HG03103 (cell line): ENCODE measurements around the gene TOM1L2.
"Not testable (repeated sequence)": the region's sequence is repeated elsewhere in the genome, so short reads cannot be mapped to it uniquely, and the experiment has no call there.

Experiments
- ATAC-seq: cut with Tn5 transposase; IDR thresholded peaks from one replicate; pipeline ENCODE4 v1.9.1; 2021; ENCODE audit warnings: low read depth; ENCODE audit not compliant: unreplicated experiment

Gene TOM1L2

GRCh38 chr17:17995887-17996286 lies 23.7 kb upstream of the TOM1L2 start:
- ATAC-seq = not testable (repeated sequence)

DNA sequence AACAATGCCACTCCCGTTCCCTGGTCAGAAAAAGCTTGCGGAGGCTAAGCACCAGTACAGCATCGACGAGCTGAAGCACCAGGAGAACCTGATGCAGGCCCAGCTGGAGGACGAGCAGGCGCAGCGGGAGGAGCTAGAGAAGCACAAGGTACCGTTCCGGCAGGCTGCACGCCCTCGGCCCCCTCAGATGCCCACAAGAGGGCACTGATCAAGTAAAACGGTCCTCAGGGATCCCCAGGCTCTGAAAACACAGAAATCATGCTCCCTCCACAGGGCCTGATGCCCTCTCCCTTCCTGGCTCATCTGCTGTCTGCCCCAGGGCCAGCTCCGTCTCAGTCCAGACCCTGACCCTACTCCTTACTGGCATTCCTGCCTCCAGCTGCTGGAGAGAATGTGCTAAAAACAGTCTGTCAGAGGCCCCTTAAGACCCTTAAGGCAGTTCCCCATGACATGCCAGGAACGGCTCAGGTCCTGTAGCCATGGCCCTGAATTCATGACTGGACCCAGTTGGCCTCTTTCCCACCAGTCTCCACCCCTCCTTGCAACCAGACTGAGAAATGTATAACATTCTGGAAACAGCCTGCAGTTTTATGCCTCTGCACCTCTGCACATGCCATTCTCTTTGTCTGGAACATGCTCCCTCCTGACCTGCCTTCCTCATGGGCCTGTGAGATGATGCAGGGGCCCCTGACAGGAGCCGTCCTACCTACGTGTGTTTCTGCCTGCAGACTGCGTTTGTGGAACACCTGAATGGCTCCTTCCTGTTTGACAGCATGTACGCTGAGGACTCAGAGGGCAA lies 22.3 kb upstream of the TOM1L2 start:
- no peak for ATAC-seq

GRCh38 chr17:17993852-17994251 lies 21.7 kb upstream of the TOM1L2 start:
- ATAC-seq = no peak

DNA sequence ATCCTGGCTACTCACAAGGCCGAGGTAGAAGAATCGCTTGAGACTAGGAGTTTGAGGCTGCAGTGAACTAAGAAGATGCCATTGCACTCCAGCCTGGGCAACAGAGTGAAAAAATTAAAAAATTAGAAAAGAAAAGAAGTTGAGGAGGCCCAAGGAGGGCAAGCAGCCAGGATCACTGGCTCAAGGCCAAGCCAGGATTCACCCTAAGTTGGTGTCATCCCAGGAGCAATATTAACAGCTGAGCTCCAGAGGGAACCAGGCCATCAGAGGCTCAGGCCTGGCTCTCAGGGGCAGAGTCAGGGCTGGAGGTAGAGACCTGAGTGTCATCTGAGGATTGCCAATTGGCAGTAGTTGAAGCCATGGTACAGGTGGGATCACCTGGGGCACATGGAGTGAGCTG lies 21.2 kb upstream of the TOM1L2 start:
- ATAC-seq = no peak

DNA sequence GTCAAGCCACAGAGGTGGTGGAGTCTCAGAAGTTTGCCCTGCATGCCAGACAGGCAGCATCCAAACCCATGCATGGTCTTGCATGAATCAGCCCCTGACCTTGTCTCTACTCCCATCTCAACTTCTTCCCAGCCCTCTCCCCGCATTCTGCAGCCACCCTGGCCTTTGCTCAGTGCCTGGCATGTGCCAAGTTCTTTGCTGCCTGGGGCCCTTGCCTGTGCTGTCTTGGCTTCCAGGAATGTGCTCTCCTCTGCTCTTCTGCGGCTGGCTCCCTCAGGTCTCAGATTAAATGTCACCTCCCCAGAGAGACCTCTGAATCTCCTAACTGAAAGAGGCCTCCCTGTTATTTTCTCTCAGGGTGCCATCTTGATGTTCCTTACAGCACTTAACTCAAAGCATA lies 18.1 kb upstream of the TOM1L2 start:
- no peak for ATAC-seq

GRCh38 chr17:17989618-17990017 lies 17.4 kb upstream of the TOM1L2 start:
- ATAC-seq = no peak

- no peak for ATAC-seq
These were observed 16.9 kb upstream of the TOM1L2 start for GRCh38 chr17:17989081-17989480.

GRCh38 chr17:17988427-17988945 lies 16.3 kb upstream of the TOM1L2 start:
- no peak for ATAC-seq

DNA sequence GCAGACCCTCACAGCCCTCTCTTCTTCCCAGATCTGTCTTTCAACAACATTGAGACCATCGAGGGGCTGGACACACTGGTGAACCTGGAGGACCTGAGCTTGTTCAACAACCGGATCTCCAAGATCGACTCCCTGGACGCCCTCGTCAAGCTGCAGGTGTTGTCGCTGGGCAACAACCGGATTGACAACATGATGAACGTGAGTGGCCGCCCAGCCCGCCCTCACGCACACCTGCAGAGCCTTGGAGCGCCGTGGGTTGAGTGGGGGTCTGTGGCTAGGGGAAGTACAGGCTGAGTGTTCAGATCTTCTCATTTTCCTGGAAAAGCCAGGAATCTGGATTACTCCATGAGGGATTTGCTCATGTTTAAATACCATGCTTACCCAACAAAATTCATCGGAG lies 15.7 kb upstream of the TOM1L2 start:
- ATAC-seq = no peak

DNA sequence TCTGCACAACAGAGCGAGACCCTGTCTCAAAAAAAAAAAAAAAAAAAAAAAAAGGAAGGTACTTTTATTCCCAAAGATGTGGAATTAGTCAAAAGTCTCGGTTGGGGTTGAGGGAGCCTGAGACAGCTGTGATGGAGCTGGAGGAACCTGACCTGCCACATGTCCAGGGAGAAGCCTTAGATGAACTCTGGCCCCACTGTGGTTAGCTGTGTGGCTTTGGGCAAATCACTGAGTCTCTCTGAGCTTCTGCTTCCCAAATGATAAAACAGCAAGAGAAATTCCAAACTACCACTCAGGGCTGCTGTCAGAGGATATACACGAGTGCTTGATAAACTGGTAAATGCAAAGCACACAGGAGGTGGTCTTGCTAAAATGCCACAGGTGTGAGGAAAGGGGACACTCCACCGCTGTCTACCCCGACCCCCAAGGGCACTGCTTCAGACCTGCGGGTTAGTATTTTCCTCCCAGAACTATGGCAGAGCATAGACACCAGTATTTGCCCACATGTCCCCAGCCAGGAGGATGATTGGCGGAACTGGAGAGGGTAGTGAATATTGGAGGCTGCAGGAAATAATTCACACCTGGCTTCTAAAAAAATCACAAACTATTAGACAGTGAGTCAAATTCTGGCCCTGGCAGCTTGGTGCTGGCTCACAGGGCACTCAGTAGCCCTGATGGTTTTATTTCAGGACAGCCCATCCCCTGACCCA lies 15.1 kb upstream of the TOM1L2 start:
- no peak for ATAC-seq

GRCh38 chr17:17985555-17985954 lies 13.4 kb upstream of the TOM1L2 start:
- no peak for ATAC-seq

GRCh38 chr17:17985153-17985552 lies 13.0 kb upstream of the TOM1L2 start:
- ATAC-seq = no peak

DNA sequence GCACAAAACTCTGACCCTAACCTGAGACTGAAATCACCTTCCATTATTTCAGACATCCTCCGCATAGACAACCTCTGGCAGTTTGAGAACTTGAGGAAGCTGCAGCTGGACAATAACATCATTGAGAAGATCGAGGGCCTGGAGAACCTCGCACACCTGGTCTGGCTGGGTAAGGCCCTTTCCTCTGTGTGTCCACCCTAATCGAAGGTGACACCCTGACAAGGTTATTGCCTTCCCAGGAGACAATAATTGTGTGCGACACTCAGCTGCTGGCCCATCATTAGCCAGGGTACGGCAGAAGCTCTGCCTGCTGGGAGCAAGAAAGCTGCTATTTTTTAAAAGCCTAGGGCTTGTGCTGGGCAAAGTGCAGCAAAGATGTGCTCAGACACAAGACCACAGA lies 11.6 kb upstream of the TOM1L2 start:
- no peak for ATAC-seq

DNA sequence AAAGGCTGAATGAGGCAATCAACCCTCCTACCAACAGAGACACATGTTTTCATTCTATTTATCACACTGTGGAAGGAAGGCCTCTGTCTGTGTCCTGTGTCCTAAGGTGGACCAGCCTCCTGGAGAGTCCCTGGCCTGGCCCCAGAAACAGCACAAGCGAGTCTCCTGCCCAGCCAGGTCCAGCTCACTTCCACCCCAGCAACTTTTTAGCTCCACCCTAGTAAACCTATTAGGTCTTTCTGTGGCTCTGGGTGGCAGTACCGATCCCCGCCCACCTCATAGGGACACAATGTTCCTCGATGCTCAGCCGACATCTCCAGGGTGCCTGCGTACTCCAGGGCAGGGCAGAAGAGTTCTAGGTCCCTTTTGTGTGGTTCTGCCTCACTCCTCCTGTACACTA lies 11.2 kb upstream of the TOM1L2 start:
- ATAC-seq = no peak

GRCh38 chr17:17982801-17983200 lies 10.6 kb upstream of the TOM1L2 start:
- no peak for ATAC-seq

DNA sequence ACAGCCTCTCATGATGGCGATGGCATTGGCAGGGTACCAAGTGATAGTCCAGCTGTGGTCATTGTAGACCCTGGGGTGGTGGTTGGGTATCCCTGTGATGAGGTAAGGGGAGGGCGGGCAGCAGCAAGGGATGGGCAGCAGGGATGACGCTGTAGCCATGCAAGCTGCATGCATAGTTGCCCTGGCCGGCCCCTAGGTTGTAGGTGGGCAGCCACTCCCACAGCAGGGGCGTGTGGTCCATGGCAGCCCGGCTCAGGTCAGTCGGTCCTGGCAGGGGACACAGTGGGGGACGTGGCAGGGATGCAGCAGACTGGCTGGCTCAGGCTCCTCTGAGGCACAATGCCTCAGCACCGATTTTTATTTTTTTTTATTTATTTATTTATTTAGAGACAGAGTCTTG lies 9.1 kb upstream of the TOM1L2 start:
- ATAC-seq = no peak

DNA sequence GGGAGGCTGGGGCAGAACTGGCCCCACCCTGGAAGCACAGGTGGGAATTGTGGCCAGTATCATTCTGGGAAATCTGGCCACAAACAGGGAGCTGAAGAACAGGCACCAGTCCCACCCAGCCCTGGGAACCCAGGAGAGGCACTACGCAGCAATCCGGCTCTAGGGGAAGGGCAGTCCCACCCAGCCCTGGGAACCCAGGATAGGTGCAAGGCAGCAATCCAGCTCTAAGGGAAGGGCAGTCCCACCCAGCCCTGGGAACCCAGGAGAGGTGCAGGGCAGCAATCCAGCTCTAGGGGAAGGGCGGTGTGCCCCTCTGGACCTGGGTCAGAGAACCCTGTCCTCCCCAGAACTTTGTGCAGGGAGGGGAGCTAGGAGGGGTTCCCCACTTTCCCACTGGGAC lies 7.6 kb upstream of the TOM1L2 start:
- ATAC-seq = no peak

DNA sequence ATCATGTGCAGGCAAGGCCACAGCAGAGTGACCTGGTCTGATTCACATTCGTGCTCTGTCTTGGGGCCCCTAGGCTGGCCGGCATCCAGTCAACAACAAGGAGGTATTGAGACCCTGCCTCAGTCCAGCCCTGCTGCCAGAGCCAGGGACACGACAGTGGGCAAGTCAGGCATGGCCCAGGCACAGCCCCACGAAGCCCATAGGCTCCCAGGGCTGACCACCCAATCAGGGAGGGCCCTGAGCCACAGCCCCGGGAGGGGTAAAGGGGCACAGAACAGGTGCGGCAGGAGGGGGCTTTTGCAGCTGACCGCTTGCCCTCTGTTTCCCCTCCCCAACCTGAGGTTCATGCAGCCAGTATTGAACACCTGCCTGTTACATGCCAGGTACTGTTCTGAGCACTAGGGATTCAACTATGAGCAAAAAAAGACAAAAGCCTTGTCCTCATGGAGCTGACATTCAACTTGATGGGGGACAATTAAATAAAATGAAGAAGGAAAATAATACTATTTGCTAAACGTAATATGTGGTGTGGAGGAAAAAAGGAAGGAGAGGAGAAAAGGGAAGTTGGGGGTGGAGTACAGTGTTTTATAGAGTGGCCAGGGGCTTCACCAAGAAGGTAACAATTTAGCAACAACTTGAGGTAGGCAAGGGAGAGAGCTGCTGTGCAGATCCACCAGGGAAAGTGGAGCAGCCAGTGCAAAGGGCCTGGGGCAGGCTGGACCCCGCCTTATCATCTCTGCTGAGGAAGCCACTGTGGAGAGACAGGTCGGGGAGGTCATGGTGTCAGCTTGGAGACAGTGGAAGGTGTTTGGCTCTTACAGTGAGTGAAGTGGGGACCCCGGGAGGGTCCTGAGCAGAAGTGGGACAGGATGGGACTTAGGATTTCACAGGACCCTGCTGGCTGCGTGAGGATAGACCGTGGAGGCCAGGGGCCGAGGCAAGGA lies 6.6 kb upstream of the TOM1L2 start:
- ATAC-seq = no peak

GRCh38 chr17:17976931-17977570 lies 4.9 kb upstream of the TOM1L2 start:
- no peak for ATAC-seq

- ATAC-seq = no peak
These were observed 3.2 kb upstream of the TOM1L2 start for GRCh38 chr17:17975436-17975835.

DNA sequence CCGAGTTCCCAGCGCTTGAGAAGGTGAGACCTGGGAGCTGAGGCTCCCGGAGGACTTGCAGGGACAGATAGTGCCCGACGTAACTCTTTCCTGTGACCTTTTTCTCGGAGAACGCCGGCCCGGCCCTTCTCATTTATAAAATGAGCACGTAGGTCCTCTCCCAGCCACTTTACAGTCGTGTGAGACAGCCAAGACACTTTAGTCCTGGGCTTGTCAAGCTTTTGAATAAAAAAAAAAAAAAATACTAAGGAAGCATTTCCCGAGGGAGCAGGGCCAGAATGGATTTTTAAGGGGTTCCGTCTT lies 703 bp upstream of the TOM1L2 start:
- ATAC-seq = no peak
